ENCODE measurements around the gene JOSD1. TPM values are rescaled to one million over a fixed set of nuclear protein-coding genes. Genes with fewer than 3 reads are reported as not detected.
A peak's percentile ranks its signal among the peaks of the same experiment; 100 is the strongest.

Gene JOSD1
- total and polyA plus RNA-seq, 10 of the 15 experiments (the other 5 are each of a cell fraction or from before 2014, with no cell fraction given) = 6.2 to 54.6 (median 40.5) TPM

DNA sequence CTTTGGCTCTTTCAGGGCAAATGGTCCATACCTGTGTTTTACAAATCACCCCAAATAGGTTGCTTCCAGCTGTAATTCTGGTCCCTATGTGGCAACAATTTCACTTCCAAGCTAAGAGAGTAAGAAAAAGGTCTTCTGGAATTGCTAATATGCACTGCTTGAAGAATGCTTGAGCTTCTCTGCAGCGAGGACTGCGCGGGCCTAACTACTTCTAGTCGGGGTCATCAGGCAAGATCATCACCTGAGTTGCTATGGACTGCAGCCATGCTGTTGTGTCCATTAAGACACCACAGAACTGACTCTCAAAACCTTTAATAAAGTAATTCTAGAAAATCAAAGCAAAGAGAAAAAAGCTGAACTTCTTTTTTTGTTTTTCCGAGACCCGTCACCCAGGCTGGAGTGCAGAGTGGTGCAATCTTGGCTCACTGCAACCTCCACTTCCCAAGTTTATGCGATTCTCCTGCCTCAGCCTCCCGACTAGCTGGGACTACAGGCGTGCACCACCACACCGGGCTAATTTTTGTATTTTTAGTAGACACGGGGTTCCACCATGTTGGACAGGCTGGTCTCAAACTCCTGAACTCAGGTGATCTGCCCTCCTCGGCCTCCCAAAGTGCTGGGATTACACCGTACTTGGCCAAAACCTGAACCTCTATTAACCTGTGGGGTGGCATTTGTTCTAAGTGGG, 2.2 kb downstream of the JOSD1 start (continued):
- TF ChIP-seq, protein P1, sequence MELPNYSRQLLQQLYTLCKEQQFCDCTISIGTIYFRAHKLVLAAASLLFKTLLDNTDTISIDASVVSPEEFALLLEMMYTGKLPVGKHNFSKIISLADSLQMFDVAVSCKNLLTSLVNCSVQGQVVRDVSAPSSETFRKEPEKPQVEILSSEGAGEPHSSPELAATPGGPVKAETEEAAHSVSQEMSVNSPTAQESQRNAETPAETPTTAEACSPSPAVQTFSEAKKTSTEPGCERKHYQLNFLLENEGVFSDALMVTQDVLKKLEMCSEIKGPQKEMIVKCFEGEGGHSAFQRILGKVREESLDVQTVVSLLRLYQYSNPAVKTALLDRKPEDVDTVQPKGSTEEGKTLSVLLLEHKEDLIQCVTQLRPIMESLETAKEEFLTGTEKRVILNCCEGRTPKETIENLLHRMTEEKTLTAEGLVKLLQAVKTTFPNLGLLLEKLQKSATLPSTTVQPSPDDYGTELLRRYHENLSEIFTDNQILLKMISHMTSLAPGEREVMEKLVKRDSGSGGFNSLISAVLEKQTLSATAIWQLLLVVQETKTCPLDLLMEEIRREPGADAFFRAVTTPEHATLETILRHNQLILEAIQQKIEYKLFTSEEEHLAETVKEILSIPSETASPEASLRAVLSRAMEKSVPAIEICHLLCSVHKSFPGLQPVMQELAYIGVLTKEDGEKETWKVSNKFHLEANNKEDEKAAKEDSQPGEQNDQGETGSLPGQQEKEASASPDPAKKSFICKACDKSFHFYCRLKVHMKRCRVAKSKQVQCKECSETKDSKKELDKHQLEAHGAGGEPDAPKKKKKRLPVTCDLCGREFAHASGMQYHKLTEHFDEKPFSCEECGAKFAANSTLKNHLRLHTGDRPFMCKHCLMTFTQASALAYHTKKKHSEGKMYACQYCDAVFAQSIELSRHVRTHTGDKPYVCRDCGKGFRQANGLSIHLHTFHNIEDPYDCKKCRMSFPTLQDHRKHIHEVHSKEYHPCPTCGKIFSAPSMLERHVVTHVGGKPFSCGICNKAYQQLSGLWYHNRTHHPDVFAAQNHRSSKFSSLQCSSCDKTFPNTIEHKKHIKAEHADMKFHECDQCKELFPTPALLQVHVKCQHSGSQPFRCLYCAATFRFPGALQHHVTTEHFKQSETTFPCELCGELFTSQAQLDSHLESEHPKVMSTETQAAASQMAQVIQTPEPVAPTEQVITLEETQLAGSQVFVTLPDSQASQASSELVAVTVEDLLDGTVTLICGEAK (IDR thresholded peaks at IDR 0.05; ENCODE audit: borderline replicate concordance) = 0 out of 2 replicates have a peak, but pooled peaks have one; percentile 12
- TF ChIP-seq IKZF2 (IDR thresholded peaks at IDR 0.05) = no peak

GRCh38 chr22:38697425-38698089, 3.2 kb downstream of the JOSD1 start:
- intact Hi-C loops (cut with micrococcal nuclease; ENCODE audit: unreplicated experiment) = no loop called here
- WGBS (ENCODE audit: insufficient coverage, insufficient replicate concordance, low lambda C conversion rate, missing lambda C conversion rate) = 77% methylated on average over 8 of the region's 8 CpGs
- 0 out of 4 replicates have a peak, but pooled peaks cover 0 to 7% of the 10 kb centered on the region in 2 experiments for H3K36me3 ChIP-seq (ENCODE audit: control insufficient read depth in 2 of 2, insufficient read depth in 2 of 2, low read length in 1 of 2)
- POLR2A ChIA-PET = interaction anchor here (1.0 to 5.9 kb wide), 8 partner anchors 8 to 60 kb away, joined by 4 to 43 read pairs (median 12); partner anchors contain the start of genes CBY1, FAM227A, GTPBP1 and SUN2
- no peaks in the 10 kb centered on the region for H3K27me3 ChIP-seq (replicated peaks in 1 of 2; ENCODE audit: control insufficient read depth in 2 of 2, insufficient read depth in 2 of 2, low read length in 1 of 2)
- peaks cover 56% of the 10 kb centered on the region for H3K79me2 ChIP-seq (ENCODE audit: control insufficient read depth, insufficient read depth, low read length)
- H3K27ac ChIP-seq (ENCODE audit: control insufficient read depth, insufficient read depth) = no peak overlapping the region
- H4K20me1 ChIP-seq (ENCODE audit: control insufficient read depth, insufficient read depth) = no peaks in the 10 kb centered on the region
- SMC1A ChIA-PET (ENCODE audit: uncharacterized antibody, unreplicated experiment) = interaction anchor here (0.9 to 7.6 kb wide), 5 partner anchors 10 to 40 kb away, joined by 3 to 54 read pairs (median 11); partner anchors contain the start of genes CBY1, FAM227A, GTPBP1 and TOMM22
- no peak for DNase-seq (ENCODE audit: low read depth, low spot score)
- no peak for FAIRE-seq
- RAD21 ChIA-PET (ENCODE audit: unreplicated experiment) = interaction anchor here (1.7 to 5.3 kb wide), 3 partner anchors 11 to 16 kb away, joined by 3 to 30 read pairs (median 12); partner anchors contain the start of gene TOMM22
- no peaks in the 10 kb centered on the region for H3K9me3 ChIP-seq (replicated peaks; ENCODE audit: control insufficient read depth, insufficient read depth, low read length)
- H2AFZ ChIP-seq (ENCODE audit: control insufficient read depth, low read depth, low read length) = no peak overlapping the region
- peak overlapping the region; percentile 86 for H3K4me3 ChIP-seq
- no peak for ATAC-seq
- peaks cover 8% of the 10 kb centered on the region for H3K4me1 ChIP-seq (ENCODE audit: control insufficient read depth, insufficient read depth, low read length)
- CTCF ChIA-PET = interaction anchor here (0.6 to 4.4 kb wide), 8 partner anchors 10 to 802 kb away, joined by 3 to 45 read pairs (median 4); partner anchors contain the start of gene TOMM22
- BruUV-seq (replicated peaks) = no TSS peak
- H3K9ac ChIP-seq (ENCODE audit: control insufficient read depth, insufficient read depth, low read length) = no peak overlapping the region
- in situ Hi-C loops (cut with MboI) = no loop called here
- H3K4me2 ChIP-seq (ENCODE audit: control insufficient read depth, insufficient read depth) = peak overlapping the region; percentile 83
- TF ChIP-seq, protein P1 (IDR thresholded peaks at IDR 0.05; ENCODE audit: borderline replicate concordance) = peak; percentile 25; the same call in 1 of the 2 replicates
- no peak for TF ChIP-seq BRCA1 (IDR thresholded peaks at IDR 0.05; ENCODE audit: low read depth, low read length)
- no peak for TF ChIP-seq CHD2 (IDR thresholded peaks at IDR 0.05; ENCODE audit: borderline replicate concordance, low read depth, low read length)
- TF ChIP-seq CREB1 (IDR thresholded peaks at IDR 0.05; ENCODE audit: low read depth) = no peak
- no peak for TF ChIP-seq RFX5 (IDR thresholded peaks at IDR 0.05; ENCODE audit: low read depth, low read length)
- TF ChIP-seq ZBTB33 (IDR thresholded peaks at IDR 0.05) = peak; percentile 92; the same call in 1 of the 2 replicates
- no peak for TF ChIP-seq YY1 (IDR thresholded peaks at IDR 0.05; ENCODE audit: low read depth, low read length)
